Measurements from ENCODE around the gene LIN7C.

GRCh38 chr11:27504205-27504604, 2.4 kb downstream of the LIN7C start:
- TF ChIP-seq PATZ1 (CRISPR knock-in tag; IDR thresholded peaks at IDR 0.05; ENCODE audit: borderline replicate concordance) = no peak
- no peak for TF ChIP-seq ARNTL (CRISPR knock-in tag; IDR thresholded peaks at IDR 0.05; ENCODE audit: borderline replicate concordance, low read depth)
- TF ChIP-seq POU6F1 (CRISPR knock-in tag; IDR thresholded peaks at IDR 0.05; ENCODE audit: borderline replicate concordance, low read depth) = no peak

All from SK-N-SH treated with all-trans-retinoic acid at 6 μM for 48 hours (cell line).